Liver (tissue), 9 donors: Measurements from ENCODE around the gene SETD1A. TPM values are rescaled to one million over a fixed set of nuclear protein-coding genes. Genes with fewer than 3 reads are reported as not detected.

Experiments
- DNase-seq: peaks from one replicate; pipeline ENCODE4 v3.0.0-alpha.2; 2017; ENCODE audit warnings: low spot score
- H3K27ac ChIP-seq, 2 donors: one replicate each; pipeline ENCODE4 v1.7.0; 2013; ENCODE audit warnings: inconsistent platforms in 2 of 2, low read length in 2 of 2, control low read depth in 1 of 2, low read depth in 1 of 2, mild to moderate bottlenecking in 1 of 2
- H3K27me3 ChIP-seq, 4 donors: one replicate each; pipeline versions ENCODE4 v1.6.1 to v1.7.0; 2013; ENCODE audit warnings: low read length in 3 of 4, inconsistent platforms in 1 of 4, mild to moderate bottlenecking in 1 of 4, moderate library complexity in 1 of 4; ENCODE audit not compliant: control insufficient read depth in 4 of 4, insufficient read depth in 4 of 4
- H3K36me3 ChIP-seq, 4 donors: one replicate each; pipeline versions ENCODE4 v1.6.1 to v1.7.0; 2013; ENCODE audit warnings: low read length in 3 of 4, mild to moderate bottlenecking in 3 of 4, low read depth in 1 of 4, moderate library complexity in 1 of 4; ENCODE audit not compliant: control insufficient read depth in 4 of 4, insufficient read depth in 3 of 4
- H3K4me1 ChIP-seq, 4 donors: one replicate each; pipeline versions ENCODE4 v1.6.1 to v1.7.0; 2013; ENCODE audit warnings: low read length in 3 of 4, mild to moderate bottlenecking in 3 of 4, moderate library complexity in 1 of 4; ENCODE audit not compliant: control insufficient read depth in 4 of 4, insufficient read depth in 4 of 4
- H3K4me3 ChIP-seq, 3 donors: one replicate each; pipeline versions ENCODE4 v1.6.1 to v1.7.0; 2013; ENCODE audit warnings: low read length in 3 of 3, control low read depth in 1 of 3, low read depth in 1 of 3, mild to moderate bottlenecking in 1 of 3
- H3K9ac ChIP-seq, 2 donors: one replicate each; pipeline ENCODE4 v1.7.0; 2013; ENCODE audit warnings: low read length in 2 of 2, mild to moderate bottlenecking in 2 of 2, moderate library complexity in 2 of 2, control low read depth in 1 of 2, low read depth in 1 of 2
- H3K9me3 ChIP-seq, 4 donors: one replicate each; pipeline versions ENCODE4 v1.6.1 to v1.7.0; 2013; ENCODE audit warnings: low read length in 3 of 4; ENCODE audit not compliant: control insufficient read depth in 4 of 4
- CTCF ChIP-seq: fragments of 150-350 bp; IDR thresholded peaks from 2 replicates; pipeline ENCODE4 v1.5.1; 2017; ENCODE audit warnings: improper control_type of control experiment, low read depth, low read length; ENCODE audit not compliant: missing input control
- EGR1 ChIP-seq, 2 donors: IDR thresholded peaks; 2 replicates each; pipeline ENCODE4 v1.6.1; 2016 to 2018; ENCODE audit warnings: antibody characterized with exemption in 2 of 2, low read depth in 2 of 2
- FOXA1 ChIP-seq: IDR thresholded peaks from 2 replicates; pipeline ENCODE4 v1.6.1; 2016; ENCODE audit warnings: antibody characterized with exemption
- FOXA2 ChIP-seq: IDR thresholded peaks from 2 replicates; pipeline ENCODE4 v1.6.1; 2016; ENCODE audit warnings: antibody characterized with exemption
- GABPA ChIP-seq, 2 donors: IDR thresholded peaks in 1 of 2; conservative IDR thresholded peaks in 1 of 2; 2 replicates each; pipeline ENCODE4 v1.6.1; 2016; ENCODE audit warnings: antibody characterized with exemption in 2 of 2, mild to moderate bottlenecking in 1 of 2, moderate library complexity in 1 of 2
- HNF4A ChIP-seq, 2 donors: conservative IDR thresholded peaks; 2 replicates each; pipeline ENCODE4 v1.6.1; 2016; ENCODE audit warnings: antibody characterized with exemption in 2 of 2, mild to moderate bottlenecking in 2 of 2
- HNF4G ChIP-seq: IDR thresholded peaks from 2 replicates; pipeline ENCODE4 v1.6.1; 2016; ENCODE audit warnings: antibody characterized with exemption
- JUND ChIP-seq, 2 donors: IDR thresholded peaks; 2 replicates each; pipeline ENCODE4 v1.6.1; 2016; ENCODE audit warnings: antibody characterized with exemption in 2 of 2
- MAX ChIP-seq: IDR thresholded peaks from 2 replicates; pipeline ENCODE4 v1.6.1; 2016; ENCODE audit warnings: antibody characterized with exemption
- NR2F2 ChIP-seq: IDR thresholded peaks from 2 replicates; pipeline ENCODE4 v1.6.1; 2016; ENCODE audit warnings: antibody characterized with exemption
- RAD21 ChIP-seq, 2 donors: IDR thresholded peaks; 2 replicates each; pipeline ENCODE4 v1.6.1; 2016; ENCODE audit warnings: antibody characterized with exemption in 2 of 2, mild to moderate bottlenecking in 2 of 2
- REST ChIP-seq: IDR thresholded peaks from 2 replicates; pipeline ENCODE4 v1.6.1; 2016; ENCODE audit warnings: antibody characterized with exemption, mild to moderate bottlenecking
- RXRA ChIP-seq, 2 donors: IDR thresholded peaks; 2 replicates each; pipeline ENCODE4 v1.6.1; 2017 to 2018; ENCODE audit warnings: antibody characterized with exemption in 2 of 2, mild to moderate bottlenecking in 1 of 2
- SP1 ChIP-seq: IDR thresholded peaks from 2 replicates; pipeline ENCODE4 v1.6.1; 2018; ENCODE audit warnings: antibody characterized with exemption, mild to moderate bottlenecking
- TAF1 ChIP-seq: conservative IDR thresholded peaks from 2 replicates; pipeline ENCODE4 v1.6.1; 2016; ENCODE audit warnings: antibody characterized with exemption, mild to moderate bottlenecking
- YY1 ChIP-seq: IDR thresholded peaks from 2 replicates; pipeline ENCODE4 v1.6.1; 2016; ENCODE audit warnings: antibody characterized with exemption, mild to moderate bottlenecking
- WGBS: extraction: QIAGEN DNeasy Blood & Tissue Kit; methylation state at CpG from one replicate; pipeline ENCODE4 v1.1.7; 2013; 5-methylcytosine and 5-hydroxymethylcytosine counted together
- polyA plus RNA-seq, 2 donors: library from polyadenylated mRNA; stranded (reverse) in 1 of 2; unstranded in 1 of 2; fragments of 200-250 nt in 1 of 2; fragments of >200 nt in 1 of 2; fragmentation: Nextera tagmentation in 1 of 2; extraction: Ambion mirVana in 1 of 2; gene quantifications; one replicate each; pipeline versions ENCODE4 v1.2.1 to v1.2.3, GENCODE V29; 2013 to 2015
- total RNA-seq, 2 donors: library from RNA; depleted of rRNA; stranded (reverse); fragments of >200 nt; gene quantifications; one replicate each; pipeline ENCODE4 v1.2.3, GENCODE V29; 2014
- TF ChIP-seq, protein P1 (sequence below): IDR thresholded peaks from 2 replicates; pipeline ENCODE4 v1.6.1; 2016; ENCODE audit warnings: antibody characterized with exemption
- donor health status: healthy.
- donor health status: healthy.
- donor health status: healthy.
- donor health status: healthy.
- donor health status: healthy.

Gene SETD1A
- total and polyA plus RNA-seq, 4 donors = 2.7 to 4.9 (median 3.7) TPM

- H3K4me1 ChIP-seq = peaks cover 4 to 9% (median 8%) of the 10 kb centered on the region in 4 donors
- H3K4me3 ChIP-seq = peak overlapping the region; percentile 72 to 86 (median 80)
- peak; percentile 95 for DNase-seq
- H3K36me3 ChIP-seq = no peaks in the 10 kb centered on the region
- H3K9ac ChIP-seq = peak overlapping the region; percentile 74 to 79
- H3K9me3 ChIP-seq = no peaks in the 10 kb centered on the region
- WGBS = under 1% methylated on average over 33 of the region's 33 CpGs
- no peaks in the 10 kb centered on the region for H3K27me3 ChIP-seq
- peak overlapping the region; percentile 96 to 98 for H3K27ac ChIP-seq
- TF ChIP-seq JUND (IDR thresholded peaks at IDR 0.05) (peak in 1 of 2 donors; percentile 61), REST (peak; percentile 78), HNF4G (no peak), EGR1 (IDR thresholded peaks at IDR 0.05; ENCODE audit: low read depth in 2 of 2) (no peak), TAF1 (peak; percentile 85), YY1 (peak; percentile 99), CTCF (no peak), SP1 (peak; percentile 69), FOXA2 (peak; percentile 22), MAX (peak; percentile 44), RXRA (IDR thresholded peaks at IDR 0.05) (peak; percentile 43 to 66), HNF4A (conservative IDR thresholded peaks at IDR 0.05) (peak in 1 of 2 donors; percentile 45), FOXA1 (no peak)
These were observed 34.5 kb upstream of the SETD1A start for GRCh38 chr16:30922960-30923535.

- DNase-seq = peak; percentile 50
- Histone ChIP-seq H3K4me1 (peaks cover 4 to 9% (median 8%) of the 10 kb centered on the region in 4 donors), H3K9ac (peak within 1 kb of the TSS; percentile 74 to 79), H3K4me3 (peak within 1 kb of the TSS; percentile 72 to 86 (median 80)), H3K27ac (peak within 1 kb of the TSS; percentile 96 to 98), H3K27me3 (no peaks in the 10 kb centered on the region), H3K9me3 (no peaks in the 10 kb centered on the region), H3K36me3 (no peaks in the 10 kb centered on the region)
- WGBS = under 1% methylated on average over 31 of the region's 31 CpGs
- TF ChIP-seq, protein P1, sequence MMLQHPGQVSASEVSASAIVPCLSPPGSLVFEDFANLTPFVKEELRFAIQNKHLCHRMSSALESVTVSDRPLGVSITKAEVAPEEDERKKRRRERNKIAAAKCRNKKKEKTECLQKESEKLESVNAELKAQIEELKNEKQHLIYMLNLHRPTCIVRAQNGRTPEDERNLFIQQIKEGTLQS = no peak
- TF ChIP-seq GABPA (IDR thresholded peaks at IDR 0.05 in 1 of 2, conservative IDR thresholded peaks at IDR 0.05 in 1 of 2) (no peak), RXRA (IDR thresholded peaks at IDR 0.05) (no peak), TAF1 (no peak), HNF4A (conservative IDR thresholded peaks at IDR 0.05) (no peak), CTCF (no peak), JUND (IDR thresholded peaks at IDR 0.05) (no peak), RAD21 (IDR thresholded peaks at IDR 0.05) (no peak), FOXA2 (no peak), FOXA1 (no peak), NR2F2 (no peak)
These were observed 33.9 kb upstream of the SETD1A start, which contains the start of gene FBXL19 for GRCh38 chr16:30923554-30924075. Gene FBXL19 (plus strand): TSS chr16:30923572. CDS start chr16:30925755, 2,183 bp downstream.
